CD14-positive monocyte (primary cell): ENCODE results near the gene SETBP1. TPM values are rescaled to one million over a fixed set of nuclear protein-coding genes. Genes with fewer than 3 reads are reported as not detected.

Source experiments
- DNase-seq, 3 donors: peaks; one replicate each; pipeline ENCODE4 v3.0.0-alpha.2; 2011 to 2022
- H2AFZ ChIP-seq: 2 replicates; pipeline ENCODE4 v1.6.0; 2012; ENCODE audit warnings: mild to moderate bottlenecking, low read depth, low read length, inconsistent platforms; ENCODE audit not compliant: insufficient read depth, poor library complexity, severe bottlenecking
- H3K27ac ChIP-seq, 2 donors: 1 replicate in 1 of 2; 2 replicates in 1 of 2; pipeline ENCODE4 v1.5.1; 2012 to 2013; ENCODE audit warnings: low read length in 2 of 2, control low read depth in 1 of 2, inconsistent platforms in 1 of 2, low read depth in 1 of 2, mild to moderate bottlenecking in 1 of 2
- H3K27me3 ChIP-seq, 2 donors: one replicate each; pipeline versions ENCODE4 v1.6.0 to v1.6.1; 2011 to 2013; ENCODE audit warnings: low read length in 2 of 2; ENCODE audit not compliant: control insufficient read depth in 2 of 2, insufficient read depth in 2 of 2
- H3K36me3 ChIP-seq, 2 donors: replicated peaks in 1 of 2; 1 replicate in 1 of 2; 2 replicates in 1 of 2; pipeline versions ENCODE4 v1.5.1 to v1.6.1; 2012 to 2013; ENCODE audit warnings: low read length in 2 of 2, control low read depth in 1 of 2, inconsistent platforms in 1 of 2, mild to moderate bottlenecking in 1 of 2; ENCODE audit not compliant: insufficient read depth in 2 of 2, control insufficient read depth in 1 of 2
- H3K4me1 ChIP-seq, 2 donors: 1 replicate in 1 of 2; 2 replicates in 1 of 2; pipeline versions ENCODE4 v1.5.1 to v1.6.1; 2012 to 2013; ENCODE audit warnings: low read length in 2 of 2, control low read depth in 1 of 2, inconsistent platforms in 1 of 2, mild to moderate bottlenecking in 1 of 2, moderate library complexity in 1 of 2; ENCODE audit not compliant: insufficient read depth in 2 of 2, control insufficient read depth in 1 of 2
- H3K4me2 ChIP-seq: replicated peaks from 2 replicates; pipeline ENCODE3; 2012; ENCODE audit warnings: low read length, moderate library complexity, mild to moderate bottlenecking; ENCODE audit not compliant: poor library complexity, severe bottlenecking; ENCODE audit errors: extremely low read depth
- H3K4me3 ChIP-seq, 3 experiments: fragments of 200-600 bp in 1 of 3; sonication (generic) in 1 of 3; replicated peaks in 1 of 3; 1 replicate in 2 of 3; 2 replicates in 1 of 3; pipeline ENCODE4 v1.5.1; 2011 to 2013; ENCODE audit warnings: low read length in 3 of 3, mild to moderate bottlenecking in 3 of 3, control low read depth in 2 of 3, low read depth in 2 of 3, inconsistent platforms in 1 of 3, moderate library complexity in 1 of 3
- H3K79me2 ChIP-seq: 2 replicates; pipeline ENCODE4 v1.6.0; 2012; ENCODE audit warnings: mild to moderate bottlenecking, control low read depth, inconsistent platforms, low read length, moderate library complexity; ENCODE audit not compliant: insufficient read depth
- H3K9ac ChIP-seq: 2 replicates; pipeline ENCODE4 v1.6.0; 2017; ENCODE audit warnings: low read length, mild to moderate bottlenecking; ENCODE audit not compliant: insufficient read depth, poor library complexity, severe bottlenecking
- H3K9me3 ChIP-seq, 2 donors: replicated peaks in 1 of 2; 1 replicate in 1 of 2; 2 replicates in 1 of 2; pipeline versions ENCODE4 v1.5.1 to v1.6.1; 2012 to 2013; ENCODE audit warnings: low read length in 2 of 2, control low read depth in 1 of 2; ENCODE audit not compliant: control insufficient read depth in 1 of 2, insufficient read depth in 1 of 2
- H4K20me1 ChIP-seq: 2 replicates; pipeline ENCODE4 v1.6.0; 2012; ENCODE audit warnings: mild to moderate bottlenecking, low read length, control low read depth, moderate library complexity; ENCODE audit not compliant: insufficient read depth
- H3K27ac Mint-ChIP-seq, 7 donors: one replicate each; pipeline ENCODE4 v1.8.0; 2020; ENCODE audit warnings: mild to moderate bottlenecking in 7 of 7, mixed read lengths in 7 of 7, moderate library complexity in 6 of 7, inconsistent platforms in 2 of 7
- H3K27me3 Mint-ChIP-seq, 3 donors: one replicate each; pipeline ENCODE4 v1.8.0; 2021 to 2022; ENCODE audit warnings: low read depth in 3 of 3, mild to moderate bottlenecking in 3 of 3, mixed read lengths in 3 of 3, moderate library complexity in 3 of 3, inconsistent platforms in 1 of 3
- H3K36me3 Mint-ChIP-seq, 2 donors: one replicate each; pipeline ENCODE4 v1.8.0; 2020; ENCODE audit warnings: mixed read lengths in 2 of 2, inconsistent platforms in 1 of 2, mild to moderate bottlenecking in 1 of 2
- H3K4me1 Mint-ChIP-seq: one replicate; pipeline ENCODE4 v1.8.0; 2020; ENCODE audit warnings: mild to moderate bottlenecking, mixed read lengths
- H3K4me3 Mint-ChIP-seq, 2 donors: one replicate each; pipeline ENCODE4 v1.8.0; 2020; ENCODE audit warnings: mild to moderate bottlenecking in 2 of 2, mixed read lengths in 2 of 2, moderate library complexity in 1 of 2
- H3K9me3 Mint-ChIP-seq, 7 donors: one replicate each; pipeline ENCODE4 v1.8.0; 2020 to 2022; ENCODE audit warnings: mixed read lengths in 7 of 7, mild to moderate bottlenecking in 6 of 7, moderate library complexity in 6 of 7, inconsistent platforms in 2 of 7
- WGBS: methylation state at CpG from one replicate; pipeline ENCODE4 v1.1.5; 2013; ENCODE audit warnings: missing lambda C conversion rate; ENCODE audit not compliant: insufficient coverage; 5-methylcytosine and 5-hydroxymethylcytosine counted together
- intact Hi-C, 2 donors: fragments of 100-400 bp; cut with micrococcal nuclease; formaldehyde crosslinking; loops; one replicate each; pipeline versions ENCODE4 v1.15.0 to v1.15.1; 2023
- polyA plus RNA-seq, 3 donors: library from polyadenylated mRNA; depleted of rRNA in 1 of 3; unstranded in 2 of 3; stranded (reverse) in 1 of 3; fragments of 300-500 nt in 2 of 3; fragments of >200 nt in 1 of 3; fragmentation: Illumina TruSeq in 2 of 3; gene quantifications; 1 replicate in 2 of 3; 2 replicates in 1 of 3; pipeline ENCODE4 v1.2.3, GENCODE V29; 2012 to 2021
- TF ChIP-seq, protein P1 (sequence below): fragments of 200-600 bp; IDR thresholded peaks from one replicate; pipeline ENCODE4 v1.8.0; 2022; ENCODE audit warnings: antibody characterized with exemption, mild to moderate bottlenecking

The SETBP1 gene
- polyA plus RNA-seq, 3 donors: 0.01 to 1.2 TPM; not detected in 1

DNA sequence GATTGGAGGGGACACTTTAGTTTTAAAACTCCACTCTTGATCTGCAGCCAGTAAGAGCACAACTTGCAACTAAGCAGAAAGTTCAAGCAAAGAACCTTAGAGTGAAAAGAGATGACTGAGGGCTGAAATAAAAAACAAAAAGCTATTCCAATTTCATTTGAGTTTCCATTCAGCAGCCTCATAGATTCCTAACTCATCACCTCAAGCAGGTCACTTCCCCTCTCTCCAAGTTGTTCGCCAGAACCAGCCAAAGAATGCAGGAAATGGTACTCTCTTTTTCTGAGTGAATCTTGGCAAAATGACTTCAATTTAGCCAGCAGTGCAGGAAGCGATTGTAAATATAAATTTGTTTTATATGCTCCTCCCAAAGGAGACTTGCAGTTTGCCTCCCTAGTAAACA, 213.3 kb downstream of the SETBP1 start:
- Histone ChIP-seq H2AFZ (no peak overlapping the region), H3K36me3 (no peaks in the 10 kb centered on the region), H3K4me3 (no peak overlapping the region), H3K9me3 (peaks cover 0 to 3% of the 10 kb centered on the region in 2 donors), H3K27ac (no peak overlapping the region), H3K27me3 (peaks cover 0 to 2% of the 10 kb centered on the region in 2 donors), H3K4me2 (no peak overlapping the region), H3K79me2 (no peaks in the 10 kb centered on the region), H3K4me1 (no peaks in the 10 kb centered on the region), H3K9ac (no peak overlapping the region), H4K20me1 (no peaks in the 10 kb centered on the region)
- intact Hi-C loops: no loop called here
- H3K4me3 Mint-ChIP-seq: no peak overlapping the region
- H3K27ac Mint-ChIP-seq: no peak overlapping the region
- H3K4me1 Mint-ChIP-seq: peaks cover 6% of the 10 kb centered on the region
- H3K27me3 Mint-ChIP-seq: peaks cover 3 to 5% (median 4%) of the 10 kb centered on the region in 3 donors
- TF ChIP-seq, protein P1, sequence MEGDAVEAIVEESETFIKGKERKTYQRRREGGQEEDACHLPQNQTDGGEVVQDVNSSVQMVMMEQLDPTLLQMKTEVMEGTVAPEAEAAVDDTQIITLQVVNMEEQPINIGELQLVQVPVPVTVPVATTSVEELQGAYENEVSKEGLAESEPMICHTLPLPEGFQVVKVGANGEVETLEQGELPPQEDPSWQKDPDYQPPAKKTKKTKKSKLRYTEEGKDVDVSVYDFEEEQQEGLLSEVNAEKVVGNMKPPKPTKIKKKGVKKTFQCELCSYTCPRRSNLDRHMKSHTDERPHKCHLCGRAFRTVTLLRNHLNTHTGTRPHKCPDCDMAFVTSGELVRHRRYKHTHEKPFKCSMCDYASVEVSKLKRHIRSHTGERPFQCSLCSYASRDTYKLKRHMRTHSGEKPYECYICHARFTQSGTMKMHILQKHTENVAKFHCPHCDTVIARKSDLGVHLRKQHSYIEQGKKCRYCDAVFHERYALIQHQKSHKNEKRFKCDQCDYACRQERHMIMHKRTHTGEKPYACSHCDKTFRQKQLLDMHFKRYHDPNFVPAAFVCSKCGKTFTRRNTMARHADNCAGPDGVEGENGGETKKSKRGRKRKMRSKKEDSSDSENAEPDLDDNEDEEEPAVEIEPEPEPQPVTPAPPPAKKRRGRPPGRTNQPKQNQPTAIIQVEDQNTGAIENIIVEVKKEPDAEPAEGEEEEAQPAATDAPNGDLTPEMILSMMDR: no peak
- peaks cover 2 to 11% (median 4%) of the 10 kb centered on the region in 7 donors for H3K9me3 Mint-ChIP-seq
- H3K36me3 Mint-ChIP-seq: peaks cover 0 to 2% of the 10 kb centered on the region in 2 donors
- no peak for DNase-seq
- no CpG with 5 or more reads among the region's 2 CpGs for WGBS

GRCh38 chr18:44895176-44895798, 214.6 kb downstream of the SETBP1 start:
- no CpG with 5 or more reads among the region's 1 CpG for WGBS
- intact Hi-C loops: no loop called here
- Mint-ChIP-seq H3K36me3 (peaks cover 0 to 2% of the 10 kb centered on the region in 2 donors), H3K27me3 (peaks cover 3 to 5% (median 4%) of the 10 kb centered on the region in 3 donors), H3K27ac (no peak overlapping the region), H3K9me3 (peaks cover 2 to 11% (median 4%) of the 10 kb centered on the region in 7 donors), H3K4me1 (peaks cover 3% of the 10 kb centered on the region), H3K4me3 (no peak overlapping the region)
- Histone ChIP-seq H3K9me3 (peaks cover 0 to 3% of the 10 kb centered on the region in 2 donors), H3K27me3 (peaks cover 0 to 2% of the 10 kb centered on the region in 2 donors), H3K4me3 (no peak overlapping the region), H3K9ac (no peak overlapping the region), H3K27ac (no peak overlapping the region), H3K4me2 (no peak overlapping the region), H3K79me2 (no peaks in the 10 kb centered on the region), H4K20me1 (no peaks in the 10 kb centered on the region), H3K36me3 (no peaks in the 10 kb centered on the region), H2AFZ (no peak overlapping the region), H3K4me1 (no peaks in the 10 kb centered on the region)
- TF ChIP-seq, protein P1: no peak
- peak; percentile 38 to 62 (median 58) for DNase-seq
